HCT116 (cell line): ENCODE data around the gene SSUH2. TPM values are rescaled to one million over a fixed set of nuclear protein-coding genes. Genes with fewer than 3 reads are reported as not detected.
"Not testable (repeated sequence)": the region's sequence is repeated elsewhere in the genome, so short reads cannot be mapped to it uniquely, and the experiment has no call there.

Experiments
- ATAC-seq: fragments of 200-7000 bp; cut with Tn5 transposase; 2 replicates; pipeline ENCODE4 v1.9.1; 2020; ENCODE audit warnings: mild to moderate bottlenecking, moderate library complexity
- BruUV-seq: library from RNA; stranded (reverse); fragments of 400-500 nt; replicated peaks from 2 replicates; lab custom pipeline; 2021; lab: Mats Ljungman, UMichigan
- CTCF ChIA-PET: fragments of 300-600 bp; sonication (Branson Sonifier 250); formaldehyde crosslinking; loops from one replicate; lab custom pipeline; 2021; ENCODE audit warnings: antibody characterized with exemption; lab: Charles Lee
- POLR2A ChIA-PET: fragments of 300-600, 350-600 bp; sonication (Branson Sonifier 250); formaldehyde crosslinking; loops from one replicate; lab custom pipeline; 2021; ENCODE audit warnings: antibody characterized with exemption; lab: Charles Lee
- RAD21 ChIA-PET, 2 experiments: fragments of 300-600 bp; sonication (Branson Sonifier 250); formaldehyde crosslinking; loops; one replicate each; lab custom pipeline; 2023; ENCODE audit warnings: low total read pairs in 2 of 2; ENCODE audit not compliant: uncharacterized antibody in 2 of 2, unreplicated experiment in 2 of 2, low non-redundant PET in 1 of 2; lab: Charles Lee
- DNase-seq: peaks from one replicate; pipeline ENCODE4 v3.0.0-alpha.2; 2010; ENCODE audit warnings: low read depth, low spot score
- H2AFZ ChIP-seq: fragments of 200-600 bp; shearing (Covaris generic), sonication (generic); 2 replicates; pipeline ENCODE4 v1.6.1; 2017; ENCODE audit warnings: low read depth, mixed run types, mixed read lengths, antibody characterized with exemption, low read length; ENCODE audit not compliant: poor library complexity, severe bottlenecking
- H3K27ac ChIP-seq: 2 replicates; pipeline ENCODE4 v1.5.1; 2012; ENCODE audit warnings: low read depth, low read length
- H3K27me3 ChIP-seq: fragments of 200-600 bp; sonication (generic); 2 replicates; pipeline ENCODE4 v1.6.1; 2016; ENCODE audit warnings: mixed run types, low read length, mixed read lengths; ENCODE audit not compliant: insufficient read depth
- H3K36me3 ChIP-seq, 2 experiments: fragments of 200-500 bp in 1 of 2; fragments of 200-600 bp in 1 of 2; sonication (Bioruptor generic) in 1 of 2; sonication (generic) in 1 of 2; 2 replicates each; pipeline versions ENCODE4 v1.5.1 to v1.6.1; 2014 to 2016; ENCODE audit warnings: low read length in 2 of 2, inconsistent platforms in 1 of 2, mixed read lengths in 1 of 2, mixed run types in 1 of 2; ENCODE audit not compliant: insufficient read depth in 2 of 2, control insufficient read depth in 1 of 2
- H3K4me1 ChIP-seq, 2 experiments: fragments of 200-600 bp in 1 of 2; sonication (generic) in 1 of 2; 2 replicates each; pipeline versions ENCODE4 v1.5.1 to v1.6.1; 2012 to 2017; ENCODE audit warnings: low read length in 2 of 2, inconsistent platforms in 1 of 2, mild to moderate bottlenecking in 1 of 2, mixed read lengths in 1 of 2, mixed run types in 1 of 2, moderate library complexity in 1 of 2; ENCODE audit not compliant: insufficient read depth in 2 of 2, control insufficient read depth in 1 of 2
- H3K4me2 ChIP-seq: fragments of 200-600 bp; sonication (generic); 2 replicates; pipeline ENCODE4 v1.6.1; 2017; ENCODE audit warnings: mixed run types, low read length, mixed read lengths
- H3K4me3 ChIP-seq, 2 experiments: fragments of 200-600 bp in 1 of 2; sonication (generic) in 1 of 2; replicated peaks in 1 of 2; 2 replicates each; pipeline ENCODE4 v1.5.1; 2011 to 2016; ENCODE audit warnings: low read length in 2 of 2, control low read depth in 1 of 2, low read depth in 1 of 2, mild to moderate bottlenecking in 1 of 2, mixed read lengths in 1 of 2, mixed run types in 1 of 2
- H3K79me2 ChIP-seq: fragments of 200-600 bp; sonication (generic); 2 replicates; pipeline ENCODE4 v1.6.1; 2017; ENCODE audit warnings: mild to moderate bottlenecking, mixed run types, low read length, moderate library complexity, mixed read lengths; ENCODE audit not compliant: insufficient read depth
- H3K9ac ChIP-seq: fragments of 200-600 bp; sonication (generic); 2 replicates; pipeline ENCODE4 v1.6.1; 2016; ENCODE audit warnings: low read length, mixed read lengths
- H3K9me2 ChIP-seq: fragments of 200-600 bp; sonication (generic), shearing (Covaris generic); 2 replicates; pipeline ENCODE4 v1.6.1; 2017; ENCODE audit warnings: mixed run types, mild to moderate bottlenecking, moderate library complexity; ENCODE audit not compliant: insufficient read depth
- H3K9me3 ChIP-seq, 2 experiments: fragments of 200-500 bp in 1 of 2; fragments of 200-600 bp in 1 of 2; sonication (Bioruptor generic) in 1 of 2; sonication (generic) in 1 of 2; 2 replicates each; pipeline ENCODE4 v1.6.1; 2014 to 2017; ENCODE audit warnings: low read length in 2 of 2, mixed read lengths in 2 of 2, inconsistent platforms in 1 of 2, low read depth in 1 of 2, mild to moderate bottlenecking in 1 of 2, mixed run types in 1 of 2, moderate library complexity in 1 of 2; ENCODE audit not compliant: control insufficient read depth in 1 of 2, insufficient read depth in 1 of 2
- H4K20me1 ChIP-seq: fragments of 200-600 bp; sonication (generic), shearing (Covaris generic); 2 replicates; pipeline ENCODE4 v1.6.1; 2017; ENCODE audit warnings: mixed run types, mild to moderate bottlenecking, moderate library complexity; ENCODE audit not compliant: insufficient read depth
- ELF1 ChIP-seq: IDR thresholded peaks from 2 replicates; pipeline ENCODE4 v1.6.1; 2012; ENCODE audit warnings: low read depth, borderline replicate concordance
- EZH2 ChIP-seq: fragments of 200-600 bp; sonication (generic); IDR thresholded peaks from 2 replicates; pipeline ENCODE4 v1.6.1; 2017; ENCODE audit warnings: antibody characterized with exemption, mixed run types
- REST ChIP-seq: IDR thresholded peaks from 2 replicates; pipeline ENCODE4 v1.6.1; 2012; ENCODE audit warnings: low read depth
- ZNF274 ChIP-seq: fragments of 200-500 bp; sonication (Bioruptor generic); IDR thresholded peaks from 2 replicates; pipeline ENCODE4 v1.6.1; 2014; ENCODE audit warnings: mild to moderate bottlenecking, low read depth, low read length, inconsistent platforms
- intact Hi-C: fragments of 100-400 bp; cut with micrococcal nuclease; formaldehyde crosslinking; loops from 2 replicates; pipeline ENCODE4 v1.10.0; 2022
- total RNA-seq: library from RNA; stranded (reverse); gene quantifications from one replicate; pipeline ENCODE4 v1.2.1, GENCODE V29; 2021; ENCODE audit not compliant: unreplicated experiment

SSUH2 gene
- total RNA-seq, 1 experiment from 2014 or later = 0.76 TPM

GRCh38 chr3:8678751-8679150 is 34.2 kb upstream of the SSUH2 start (continued):
- TF ChIP-seq REST (no peak), ELF1 (no peak), ZNF274 (no peak), EZH2 (no peak)

DNA sequence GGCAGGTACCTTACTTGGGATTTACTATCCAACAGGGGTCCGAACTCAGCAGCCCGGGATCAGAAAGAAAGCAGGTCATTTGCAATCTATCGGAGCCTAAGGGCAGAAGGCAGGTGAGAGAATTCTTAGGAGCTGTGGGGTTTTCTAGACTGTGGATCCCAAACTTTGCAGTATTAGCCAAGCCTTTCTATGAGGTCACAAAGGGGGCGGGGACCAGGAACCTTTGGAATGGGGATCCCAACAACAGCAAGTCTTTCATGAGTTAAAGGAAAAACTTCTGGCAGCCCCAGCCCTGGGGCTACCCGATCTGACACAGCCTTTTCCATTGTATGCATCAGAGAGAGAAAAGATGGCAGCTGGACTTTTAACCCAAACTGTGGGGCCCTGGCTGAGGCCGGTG is 32.7 kb upstream of the SSUH2 start:
- H3K4me3 ChIP-seq, H3K27ac ChIP-seq, POLR2A ChIA-PET, BruUV-seq, RAD21 ChIA-PET, intact Hi-C loops, H2AFZ ChIP-seq, H3K9ac ChIP-seq, ATAC-seq, H3K4me2 ChIP-seq, H3K79me2 ChIP-seq, DNase-seq, H3K36me3 ChIP-seq, H4K20me1 ChIP-seq, H3K27me3 ChIP-seq, H3K9me2 ChIP-seq, H3K9me3 ChIP-seq: not testable (repeated sequence)
- CTCF ChIA-PET = interaction anchor here (1.1 kb wide), 1 partner anchor 14 kb away, joined by 3 read pairs; no protein-coding TSS in a partner anchor
- H3K4me1 ChIP-seq = peaks cover 0 to 14% of the 10 kb centered on the region in 2 experiments; a peak in 2 of 4 replicates

GRCh38 chr3:8675591-8675990 is 31.0 kb upstream of the SSUH2 start:
- CTCF ChIA-PET, H3K9me3 ChIP-seq, ATAC-seq, H3K9me2 ChIP-seq, intact Hi-C loops, H4K20me1 ChIP-seq, H3K4me2 ChIP-seq, BruUV-seq, H3K27ac ChIP-seq, POLR2A ChIA-PET, H3K4me3 ChIP-seq, H3K79me2 ChIP-seq, H3K36me3 ChIP-seq, H3K27me3 ChIP-seq, H3K9ac ChIP-seq, H2AFZ ChIP-seq, RAD21 ChIA-PET, DNase-seq: not testable (repeated sequence)
- peaks cover 0 to 13% of the 10 kb centered on the region in 2 experiments; a peak in 2 of 4 replicates for H3K4me1 ChIP-seq
